PC-3 (cell line): ENCODE data around the gene KLHDC3. TPM values are rescaled to one million over a fixed set of nuclear protein-coding genes. Genes with fewer than 3 reads are reported as not detected.
A peak's percentile ranks its signal among the peaks of the same experiment; 100 is the strongest.

Experiments used
- ATAC-seq: fragments of 200-7000 bp; cut with Tn5 transposase; 2 replicates; pipeline ENCODE4 v1.9.1; 2020; ENCODE audit warnings: mild to moderate bottlenecking, moderate library complexity
- BruUV-seq: library from RNA; stranded (reverse); fragments of 400-500 nt; replicated peaks from 2 replicates; lab custom pipeline; 2021; lab: Mats Ljungman, UMichigan
- CTCF ChIA-PET: fragments of 300-600 bp; sonication (Branson Sonifier 250); formaldehyde crosslinking; loops from one replicate; lab custom pipeline; 2022; ENCODE audit warnings: antibody characterized with exemption; lab: Charles Lee
- POLR2A ChIA-PET: fragments of 300-600 bp; sonication (Branson Sonifier 250); formaldehyde crosslinking; loops from one replicate; lab custom pipeline; 2022; ENCODE audit warnings: antibody characterized with exemption; ENCODE audit not compliant: unreplicated experiment; lab: Charles Lee
- DNase-seq: peaks from one replicate; pipeline ENCODE4 v3.0.0-alpha.2; 2015
- H2AFZ ChIP-seq: fragments of 300-600 bp; sonication (generic); 2 replicates; pipeline ENCODE4 v1.6.0; 2016; ENCODE audit warnings: antibody characterized with exemption, low read length
- H3F3A ChIP-seq: fragments of 300-600 bp; sonication (generic); one replicate; pipeline ENCODE4 v1.6.0; 2017; ENCODE audit warnings: antibody characterized with exemption, low read length, control low read depth, mild to moderate bottlenecking; ENCODE audit not compliant: unreplicated experiment
- H3K27ac ChIP-seq: fragments of 300-600 bp; sonication (generic); 2 replicates; pipeline ENCODE4 v1.5.1; 2016; ENCODE audit warnings: mild to moderate bottlenecking, low read length
- H3K27me3 ChIP-seq: fragments of 300-600 bp; sonication (generic); 2 replicates; pipeline ENCODE4 v1.6.1; 2016; ENCODE audit warnings: low read length, mixed read lengths
- H3K36me3 ChIP-seq: fragments of 300-600 bp; sonication (generic); 2 replicates; pipeline ENCODE4 v1.6.1; 2016; ENCODE audit warnings: low read depth, mixed run types, low read length, mixed read lengths
- H3K4me1 ChIP-seq: fragments of 300-600 bp; sonication (generic); 2 replicates; pipeline ENCODE4 v1.5.1; 2016; ENCODE audit warnings: low read length; ENCODE audit not compliant: insufficient read depth
- H3K4me2 ChIP-seq: fragments of 300-600 bp; sonication (generic); 2 replicates; pipeline ENCODE4 v1.6.0; 2016; ENCODE audit warnings: low read length
- H3K4me3 ChIP-seq: fragments of 300-600 bp; sonication (generic); 2 replicates; pipeline ENCODE4 v1.5.1; 2016; ENCODE audit warnings: mild to moderate bottlenecking, low read length, mixed read lengths
- H3K79me2 ChIP-seq: fragments of 300-600 bp; sonication (generic); 2 replicates; pipeline ENCODE4 v1.6.1; 2017; ENCODE audit warnings: low read length, mixed read lengths
- H3K9ac ChIP-seq: fragments of 300-600 bp; sonication (generic); 2 replicates; pipeline ENCODE4 v1.6.0; 2016; ENCODE audit warnings: mild to moderate bottlenecking, low read length
- H3K9me2 ChIP-seq: fragments of 300-600 bp; sonication (generic); replicated peaks from 2 replicates; pipeline ENCODE4 v1.6.1; 2016; ENCODE audit warnings: mixed run types, low read length, mixed read lengths
- H3K9me3 ChIP-seq: fragments of 300-600 bp; sonication (generic); 2 replicates; pipeline ENCODE4 v1.6.1; 2016; ENCODE audit warnings: low read length, mixed read lengths
- H4K20me1 ChIP-seq: fragments of 300-600 bp; sonication (generic); 2 replicates; pipeline ENCODE4 v1.6.1; 2016; ENCODE audit warnings: low read length, mixed read lengths
- CTCF ChIP-seq: fragments of 300-600 bp; sonication (generic); conservative IDR thresholded peaks from 2 replicates; pipeline ENCODE4 v1.5.1; 2017; ENCODE audit warnings: antibody characterized with exemption, low read depth, mild to moderate bottlenecking, low read length
- EZH2 ChIP-seq: fragments of 300-600 bp; sonication (generic); IDR thresholded peaks from one replicate; pipeline ENCODE4 v1.6.1; 2017; ENCODE audit warnings: antibody characterized with exemption, mild to moderate bottlenecking, low read length; ENCODE audit not compliant: unreplicated experiment
- EZH2phosphoT487 ChIP-seq: fragments of 300-600 bp; sonication (generic); IDR thresholded peaks from 2 replicates; pipeline ENCODE4 v1.6.1; 2018; ENCODE audit warnings: mild to moderate bottlenecking, antibody characterized with exemption, low read length, borderline replicate concordance
- intact Hi-C: fragments of 100-400 bp; cut with micrococcal nuclease; formaldehyde crosslinking; loops from 2 replicates; pipeline ENCODE4 v1.9.0; 2023
- total RNA-seq: library from RNA; depleted of rRNA; stranded (reverse); fragments of >200 nt; gene quantifications from 2 replicates; pipeline ENCODE4 v1.2.3, GENCODE V29; 2014

KLHDC3 gene
- total RNA-seq, 1 experiment from 2014 or later, result 76.0 TPM

- H3K9ac ChIP-seq, result no peak overlapping the region
- H3K9me2 ChIP-seq, result no peaks in the 10 kb centered on the region
- BruUV-seq, result no TSS peak
- no peak for TF ChIP-seq EZH2phosphoT487
- no peak for TF ChIP-seq EZH2
- no peak for TF ChIP-seq CTCF
- peak overlapping the region; percentile 95 for H3K4me2 ChIP-seq
- CTCF ChIA-PET, result no interaction called here
- no peaks in the 10 kb centered on the region for H3K9me3 ChIP-seq
- POLR2A ChIA-PET, result no interaction called here
- ATAC-seq (no peak), DNase-seq (no peak)
- peaks cover 18% of the 10 kb centered on the region for H3K4me1 ChIP-seq
- H2AFZ ChIP-seq, result no peak overlapping the region
- H3K36me3 ChIP-seq, result peaks cover 11% of the 10 kb centered on the region; the same call in 1 of the 2 replicates
- peak overlapping the region; percentile 74 for H3K4me3 ChIP-seq
- no peak overlapping the region for H3K27ac ChIP-seq
- peaks cover 20% of the 10 kb centered on the region for H3K79me2 ChIP-seq
- H4K20me1 ChIP-seq, result no peaks in the 10 kb centered on the region
- no peaks in the 10 kb centered on the region for H3K27me3 ChIP-seq
- no peaks in the 10 kb centered on the region for H3F3A ChIP-seq
- intact Hi-C loops, result no loop called here
These were observed 38.3 kb downstream of the KLHDC3 start for GRCh38 chr6:43052225-43052841.

- ChIA-PET POLR2A (interaction anchor here (0.8 kb wide), 1 partner anchor 38 kb away, joined by 15 read pairs; the partner anchor contains the start of gene KLHDC3), CTCF (no interaction called here)
- Histone ChIP-seq H3K4me2 (peak overlapping the region; percentile 95), H3K79me2 (peaks cover 26% of the 10 kb centered on the region), H3K36me3 (peaks cover 16% of the 10 kb centered on the region; the same call in 1 of the 2 replicates), H3F3A (no peaks in the 10 kb centered on the region), H3K4me1 (peaks cover 21% of the 10 kb centered on the region), H3K9me3 (no peaks in the 10 kb centered on the region), H3K9ac (peak overlapping the region; percentile 94), H3K27ac (peak overlapping the region; percentile 69), H3K9me2 (no peaks in the 10 kb centered on the region), H3K27me3 (no peaks in the 10 kb centered on the region), H3K4me3 (peak overlapping the region; percentile 74), H2AFZ (peak overlapping the region; percentile 66), H4K20me1 (no peaks in the 10 kb centered on the region)
- TF ChIP-seq EZH2phosphoT487, result no peak
- TF ChIP-seq CTCF, result no peak
- TF ChIP-seq EZH2, result no peak
- no peak for DNase-seq
- ATAC-seq, result peak; percentile 19
- intact Hi-C loops, result no loop called here
- BruUV-seq, result TSS peak; percentile 21
These were observed 38.9 kb downstream of the KLHDC3 start for GRCh38 chr6:43052842-43053544.
